GM18526 (cell line): ENCODE data around the gene SLC19A1.

Experiments
- POLR2A ChIP-seq: IDR thresholded peaks from 3 replicates; pipeline ENCODE4 v1.6.1; 2011; ENCODE audit not compliant: insufficient read length; ENCODE audit errors: extremely low read depth

Gene SLC19A1

GRCh38 chr21:45542242-45542666 lies at the start of gene SLC19A1:
SLC19A1 (minus strand) TSS chr21:45542440; CDS start chr21:45537959, 4,481 bp downstream.
- peak; percentile 39 for TF ChIP-seq POLR2A

- TF ChIP-seq POLR2A: no peak
Observed at GRCh38 chr21:45591619-45592207, 49.5 kb upstream of the SLC19A1 start.

GRCh38 chr21:45590726-45591618 lies 48.7 kb upstream of the SLC19A1 start:
- TF ChIP-seq POLR2A: no peak

- no peak for TF ChIP-seq POLR2A
Observed at GRCh38 chr21:45590246-45590725, 48.0 kb upstream of the SLC19A1 start.

GRCh38 chr21:45589686-45590245 lies 47.5 kb upstream of the SLC19A1 start:
- no peak for TF ChIP-seq POLR2A

- no peak for TF ChIP-seq POLR2A
Observed at GRCh38 chr21:45588871-45589491, 46.7 kb upstream of the SLC19A1 start.

- TF ChIP-seq POLR2A: no peak
Observed at GRCh38 chr21:45588086-45588825, 46.0 kb upstream of the SLC19A1 start.

GRCh38 chr21:45586289-45586858 lies 44.1 kb upstream of the SLC19A1 start:
- TF ChIP-seq POLR2A: no peak

GRCh38 chr21:45584786-45585185 lies 42.5 kb upstream of the SLC19A1 start:
- TF ChIP-seq POLR2A: no peak

GRCh38 chr21:45583831-45584509 lies 41.7 kb upstream of the SLC19A1 start:
- no peak for TF ChIP-seq POLR2A

- no peak for TF ChIP-seq POLR2A
Observed at GRCh38 chr21:45582128-45582527, 39.9 kb upstream of the SLC19A1 start.

GRCh38 chr21:45581322-45581712 lies 39.1 kb upstream of the SLC19A1 start:
- no peak for TF ChIP-seq POLR2A

- no peak for TF ChIP-seq POLR2A
Observed at GRCh38 chr21:45580576-45581321, 38.5 kb upstream of the SLC19A1 start.

- no peak for TF ChIP-seq POLR2A
Observed at GRCh38 chr21:45580181-45580575, 37.9 kb upstream of the SLC19A1 start.
